Measurements from ENCODE around the gene ACTN4. TPM values are rescaled to one million over a fixed set of nuclear protein-coding genes. Genes with fewer than 3 reads are reported as not detected.

The ACTN4 gene
- polyA plus RNA-seq, 2 of the 4 experiments (the other 2 are of a cell fraction): 605 to 967 TPM

- TF ChIP-seq RAD21 (conservative IDR thresholded peaks at IDR 0.05 in 1 of 2, IDR thresholded peaks at IDR 0.05 in 1 of 2) (peak; percentile 20 to 35; a peak in 4 of 5 replicates), ZNF302 (CRISPR knock-in tag; IDR thresholded peaks at IDR 0.05) (no peak), ESRRA (IDR thresholded peaks at IDR 0.05; ENCODE audit: borderline replicate concordance, low read length) (no peak)
These were observed 71.5 kb downstream of the ACTN4 start (continued) for GRCh38 chr19:38718747-38719543.

DNA sequence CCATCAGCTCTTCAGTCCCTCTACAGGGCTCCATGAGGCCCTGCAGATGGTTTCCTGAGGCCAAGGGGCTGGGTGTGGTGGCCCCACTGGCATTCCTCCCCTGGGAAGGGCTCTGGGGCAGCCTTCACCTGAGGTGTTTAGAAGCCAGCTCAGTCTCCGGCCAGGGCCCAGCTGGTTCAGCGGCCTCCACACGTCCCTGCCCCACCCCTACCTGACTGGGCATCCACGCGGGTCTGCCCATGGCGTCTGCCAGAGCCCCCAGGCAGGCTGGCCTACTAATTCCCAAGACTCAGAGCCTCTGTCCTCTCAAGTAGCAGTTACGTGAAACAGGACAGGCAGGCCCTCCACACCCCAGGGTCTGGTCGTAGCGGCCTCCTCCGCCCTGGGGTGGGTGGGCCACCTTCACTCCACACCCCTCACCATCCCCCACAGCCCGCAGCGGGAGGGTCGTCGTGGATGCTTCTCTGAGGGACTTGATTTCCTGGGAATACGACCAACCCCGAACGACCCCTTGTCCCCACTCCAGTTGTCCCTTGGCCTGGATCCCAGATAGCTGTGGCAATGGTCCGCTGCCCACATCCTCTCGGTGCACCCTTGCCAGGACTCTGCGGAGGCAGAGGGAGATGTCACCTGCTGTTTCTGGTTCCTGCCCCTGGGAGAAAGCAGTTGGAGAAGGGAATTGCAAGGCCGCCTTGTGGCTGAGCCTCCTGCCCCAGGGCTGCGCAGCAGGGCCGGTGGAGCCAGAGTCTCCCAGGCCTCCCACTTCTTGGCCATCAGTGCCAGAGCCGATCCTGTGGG lies 72.5 kb downstream of the ACTN4 start:
- TF ChIP-seq CBX8 (IDR thresholded peaks at IDR 0.05): no peak
- peak; percentile 84; the same call in 1 of the 2 replicates for TF ChIP-seq POLR2AphosphoS2 (conservative IDR thresholded peaks at IDR 0.05; ENCODE audit: low read length)
- Histone ChIP-seq H3K4me1 (peaks cover 33% of the 10 kb centered on the region), H3K27ac (peak overlapping the region in 1 of 2 experiments; percentile 66; a peak in 4 of 6 replicates), H3K4me3 (no peak overlapping the region), H3K9me3 (no peaks in the 10 kb centered on the region), H3K4me2 (no peak overlapping the region)
- no peak for DNase-seq (ENCODE audit: low read depth in 1 of 2, low spot score in 1 of 2)
- POLR2A ChIA-PET: interaction anchor here (1.4 kb wide), 1 partner anchor 129 kb away, joined by 4 read pairs; no protein-coding TSS in a partner anchor
- FAIRE-seq: no peak
- ATAC-seq: peak in 1 of 2 experiments; percentile 1; a peak in 2 of 6 replicates
- CTCF ChIA-PET: interaction anchor here (0.6 to 38.0 kb wide), 13 partner anchors 11 to 317 kb away, joined by 3 to 764 read pairs (median 4); partner anchors contain the start of genes FAM98C, MRPS12 and SARS2
- WGBS (ENCODE audit: missing lambda C conversion rate): 95% methylated on average over 23 of the region's 24 CpGs

DNA sequence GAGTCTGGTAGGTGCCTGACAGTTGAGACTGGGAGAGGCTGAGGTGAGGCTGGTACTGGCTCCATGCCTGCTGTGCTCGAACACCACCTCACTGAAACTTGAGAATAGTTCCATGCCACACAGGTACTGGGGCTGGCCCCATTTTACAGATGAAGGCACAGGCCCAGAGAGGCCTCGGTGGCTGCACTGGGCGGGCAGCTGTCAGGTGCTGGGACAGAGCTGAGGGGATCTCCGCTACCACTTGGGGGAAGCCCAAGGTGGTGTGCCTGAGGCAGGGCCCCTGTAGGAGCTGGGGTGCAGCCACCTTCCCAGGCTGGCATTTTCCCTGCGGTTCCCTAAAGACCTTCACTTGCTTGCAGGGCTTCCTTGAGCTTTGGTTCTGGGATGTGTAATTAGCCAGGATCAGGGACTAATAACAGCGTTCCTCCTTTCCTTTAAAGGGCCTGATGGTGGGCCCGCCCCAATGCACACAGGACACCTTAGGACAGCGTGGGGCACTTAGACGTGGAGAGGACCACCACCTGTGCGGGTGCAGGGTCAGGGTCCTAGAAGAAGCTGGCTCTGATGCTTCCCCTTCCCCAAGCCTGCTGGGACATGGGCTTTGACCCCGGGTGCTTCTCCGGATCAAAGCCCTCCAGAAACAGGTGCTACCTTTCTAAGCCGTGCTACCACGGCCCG lies 73.2 kb downstream of the ACTN4 start:
- 92% methylated on average over 15 of the region's 15 CpGs for WGBS (ENCODE audit: missing lambda C conversion rate)
- DNase-seq (ENCODE audit: low read depth in 1 of 2, low spot score in 1 of 2): no peak
- ChIA-PET CTCF (interaction anchor here (0.6 to 38.0 kb wide), 7 partner anchors 11 to 224 kb away, joined by 3 to 764 read pairs (median 4); no protein-coding TSS in a partner anchor), POLR2A (no interaction called here)
- no peak for FAIRE-seq
- 0 out of 2 replicates have a peak, but pooled peaks have one; percentile 11 for TF ChIP-seq GATA3 (IDR thresholded peaks at IDR 0.05; ENCODE audit: borderline replicate concordance)
- TF ChIP-seq RFX5 (IDR thresholded peaks at IDR 0.05): no peak
- Histone ChIP-seq H3K4me2 (no peak overlapping the region), H3K4me3 (no peak overlapping the region), H3K27ac (peak overlapping the region in 1 of 2 experiments; percentile 66; a peak in 3 of 6 replicates), H3K4me1 (peaks cover 35% of the 10 kb centered on the region), H3K9me3 (no peaks in the 10 kb centered on the region)
- no peak for ATAC-seq

DNA sequence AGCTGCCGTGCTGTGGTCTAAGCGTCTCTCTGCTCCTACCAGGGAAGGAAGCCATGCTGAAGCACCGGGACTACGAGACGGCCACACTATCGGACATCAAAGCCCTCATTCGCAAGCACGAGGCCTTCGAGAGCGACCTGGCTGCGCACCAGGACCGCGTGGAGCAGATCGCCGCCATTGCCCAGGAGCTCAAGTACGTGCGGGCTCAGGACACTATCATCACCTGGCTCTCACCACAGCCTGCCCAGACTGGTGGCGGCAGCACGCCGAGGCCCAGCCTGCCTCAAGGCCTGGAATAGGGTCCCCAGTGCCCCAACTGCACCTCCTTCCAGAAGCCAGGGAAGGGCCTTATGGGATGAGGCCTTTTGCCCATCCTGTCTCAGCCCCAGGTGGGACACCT lies 74.0 kb downstream of the ACTN4 start:
- H3K4me1 ChIP-seq: peaks cover 41% of the 10 kb centered on the region

DNA sequence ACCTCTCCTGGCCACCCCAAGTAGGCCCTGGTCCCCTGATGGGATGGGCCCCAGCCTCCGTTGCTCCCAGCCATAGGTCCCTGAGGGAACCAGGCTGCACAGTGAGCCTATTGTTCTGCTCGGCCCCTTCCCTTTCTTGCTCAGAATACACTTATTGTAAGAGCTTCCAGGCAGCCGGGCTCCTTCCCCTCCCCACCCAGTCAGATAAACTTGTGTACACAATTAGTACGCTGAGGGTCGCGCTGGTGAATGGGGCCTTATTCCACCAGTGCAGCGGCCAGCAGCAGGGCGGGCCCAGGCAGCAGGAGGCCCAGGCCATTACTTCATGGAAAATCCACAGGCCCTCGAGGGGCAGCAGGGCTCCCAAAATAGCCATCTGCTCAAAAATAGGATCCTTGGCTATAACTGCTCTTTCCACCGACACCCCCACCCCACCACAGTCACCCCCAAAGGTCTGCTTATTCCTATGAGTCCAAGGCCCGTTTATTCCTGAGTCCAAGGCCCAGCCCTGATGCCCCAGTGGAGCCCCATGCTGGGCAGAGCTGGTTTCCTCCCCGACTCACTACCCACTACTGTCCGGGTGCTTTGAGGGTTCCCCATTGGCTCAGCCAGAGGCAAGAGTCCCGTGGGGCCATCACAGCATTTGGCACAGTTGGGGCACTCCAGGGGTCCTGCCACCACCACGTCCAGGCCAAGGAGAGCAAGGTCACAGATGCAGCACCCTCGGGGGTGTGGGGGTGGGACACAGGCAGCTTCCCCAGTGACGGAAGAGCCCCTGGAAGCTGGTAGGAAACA lies 74.7 kb downstream of the ACTN4 start:
- FAIRE-seq: no peak
- 0 out of 2 replicates have a peak, but pooled peaks have one; percentile 32 for TF ChIP-seq TP53 (CRISPR knock-in tag; IDR thresholded peaks at IDR 0.05)
- no peak for TF ChIP-seq MYC (IDR thresholded peaks at IDR 0.05; ENCODE audit: borderline replicate concordance, low read length)
- peaks cover 43% of the 10 kb centered on the region for H3K4me1 ChIP-seq
- ChIA-PET POLR2A (interaction anchor here (1.6 kb wide), 1 partner anchor 12 kb away, joined by 4 read pairs; no protein-coding TSS in a partner anchor), CTCF (interaction anchor here (0.5 to 38.0 kb wide), 14 partner anchors 9 to 319 kb away, joined by 3 to 764 read pairs (median 3); partner anchors contain the start of genes FAM98C, MRPS12 and SARS2)
- peak in 1 of 2 experiments; percentile 1; a peak in 1 of 6 replicates for ATAC-seq
- H3K9me3 ChIP-seq: no peaks in the 10 kb centered on the region
- H3K4me3 ChIP-seq: no peak overlapping the region
- H3K27ac ChIP-seq: peak overlapping the region in 1 of 2 experiments; percentile 55; a peak in 3 of 6 replicates
- no peak overlapping the region for H3K4me2 ChIP-seq
- no peak for DNase-seq (ENCODE audit: low read depth in 1 of 2, low spot score in 1 of 2)
- 67% methylated on average over 16 of the region's 17 CpGs for WGBS (ENCODE audit: missing lambda C conversion rate)

More for the DNA sequence above, 74.0 kb downstream of the ACTN4 start:
- ChIA-PET CTCF (interaction anchor here (0.5 to 38.0 kb wide), 9 partner anchors 10 to 319 kb away, joined by 3 to 764 read pairs (median 3); partner anchors contain the start of gene FAM98C), POLR2A (no interaction called here)
- H3K4me3 ChIP-seq: no peak overlapping the region
- no peak overlapping the region for H3K4me2 ChIP-seq
- no peaks in the 10 kb centered on the region for H3K9me3 ChIP-seq
- no peak for TF ChIP-seq ZSCAN20 (CRISPR knock-in tag; IDR thresholded peaks at IDR 0.05)
- TF ChIP-seq, protein P1, sequence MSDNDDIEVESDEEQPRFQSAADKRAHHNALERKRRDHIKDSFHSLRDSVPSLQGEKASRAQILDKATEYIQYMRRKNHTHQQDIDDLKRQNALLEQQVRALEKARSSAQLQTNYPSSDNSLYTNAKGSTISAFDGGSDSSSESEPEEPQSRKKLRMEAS (IDR thresholded peaks at IDR 0.05): 0 out of 2 replicates have a peak, but pooled peaks have one; percentile 18
- DNase-seq (ENCODE audit: low read depth in 1 of 2, low spot score in 1 of 2) (no peak), FAIRE-seq (no peak), ATAC-seq (no peak)
- 91% methylated on average over 20 of the region's 20 CpGs for WGBS (ENCODE audit: missing lambda C conversion rate)
- H3K27ac ChIP-seq: peak overlapping the region in 1 of 2 experiments; percentile 55; a peak in 3 of 6 replicates
